Measurements from ENCODE around the gene ITM2C.

The ITM2C gene

DNA sequence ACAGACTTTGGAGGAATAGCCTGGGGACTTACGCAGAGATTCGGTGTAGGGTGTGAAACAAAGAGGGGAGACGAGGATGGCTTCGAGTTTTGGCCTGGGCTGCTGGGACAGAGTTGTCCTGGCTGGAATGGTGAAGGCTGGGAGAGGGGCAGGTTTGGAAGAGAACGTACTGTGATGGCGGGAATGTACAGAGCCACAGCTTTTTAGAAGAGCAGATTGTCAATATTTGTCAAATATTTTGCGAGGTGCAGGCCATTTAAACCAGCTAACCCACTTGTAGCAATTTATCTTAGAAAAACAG lies 14.4 kb upstream of the ITM2C start:
- DNase-seq (ENCODE audit: low read depth): no peak

DNA sequence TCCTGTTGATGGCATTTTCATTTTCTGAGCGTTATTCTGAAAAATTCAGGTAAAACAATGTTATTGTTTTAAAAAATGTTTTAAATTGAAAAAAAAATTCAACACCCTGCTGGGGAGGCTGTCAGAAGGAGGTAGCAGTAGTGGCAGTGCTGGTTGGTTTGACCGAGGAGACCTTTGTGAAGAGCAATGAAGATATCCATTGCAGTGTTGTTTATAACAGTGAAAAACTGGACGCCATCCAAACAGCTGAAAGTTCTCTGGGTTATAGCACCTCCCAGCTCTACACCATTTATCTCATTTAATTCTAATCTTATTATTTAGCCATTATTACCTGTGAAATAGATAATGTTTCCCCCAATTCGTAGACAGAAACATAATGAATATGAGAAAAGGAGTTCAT lies 12.6 kb upstream of the ITM2C start:
- no peak for DNase-seq (ENCODE audit: low read depth)

DNA sequence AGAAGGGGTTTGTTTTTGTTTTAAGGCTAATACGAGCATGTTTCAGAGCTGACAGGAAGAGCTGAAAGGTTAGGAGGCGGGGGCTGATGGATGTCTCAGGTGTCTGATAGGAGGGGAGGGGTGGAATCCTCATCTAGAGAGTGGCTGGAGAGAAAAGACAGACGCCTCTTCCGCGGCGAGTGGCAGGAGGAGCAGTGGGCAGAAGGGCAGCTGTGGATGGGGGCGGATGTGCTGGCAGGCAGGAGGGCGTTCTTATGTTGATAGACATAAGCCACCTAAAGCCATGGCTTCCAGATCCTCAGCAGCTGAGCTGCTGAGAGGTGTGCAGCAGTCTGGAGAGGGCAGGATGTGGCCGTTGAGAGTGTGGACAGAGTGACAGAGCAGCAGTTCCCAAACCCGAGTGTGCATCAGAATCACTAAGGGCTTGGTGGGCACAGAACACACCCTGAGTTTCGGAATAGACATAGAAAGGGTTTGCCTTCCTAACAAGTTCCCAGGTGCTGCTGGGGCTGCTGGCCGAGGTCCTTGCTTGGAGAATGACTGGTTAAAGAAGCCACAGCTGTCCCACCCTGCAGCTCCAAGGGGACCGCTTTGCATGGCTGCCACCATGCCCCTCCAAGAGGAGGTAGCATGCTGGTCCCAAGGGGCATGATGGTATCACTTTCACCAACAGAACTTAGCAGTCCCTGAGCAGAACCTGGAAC lies 3.0 kb upstream of the ITM2C start:
- no peak for DNase-seq (ENCODE audit: low read depth)

DNA sequence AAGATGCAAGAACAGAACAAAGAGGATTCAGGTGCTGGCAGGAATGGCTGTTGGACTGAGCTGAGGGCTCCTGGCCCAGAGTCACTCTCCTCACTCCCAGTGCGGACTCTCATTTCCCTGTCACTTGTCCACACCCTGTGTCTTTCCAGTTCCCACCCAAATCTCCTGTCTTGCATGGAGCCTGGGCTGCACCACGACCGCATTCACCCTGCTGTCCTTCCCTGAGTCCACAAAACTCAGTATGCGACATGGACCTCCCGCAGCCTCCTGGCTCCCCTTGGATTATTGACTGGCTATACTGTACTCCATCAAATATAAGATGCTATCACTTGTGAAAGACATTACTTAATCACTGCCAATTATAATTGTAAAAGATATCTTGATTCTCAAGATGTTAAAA lies 2.5 kb upstream of the ITM2C start:
- no peak for DNase-seq (ENCODE audit: low read depth)

- DNase-seq (ENCODE audit: low read depth): no peak
These were observed 1.7 kb upstream of the ITM2C start for GRCh38 chr2:230863031-230863430.

DNA sequence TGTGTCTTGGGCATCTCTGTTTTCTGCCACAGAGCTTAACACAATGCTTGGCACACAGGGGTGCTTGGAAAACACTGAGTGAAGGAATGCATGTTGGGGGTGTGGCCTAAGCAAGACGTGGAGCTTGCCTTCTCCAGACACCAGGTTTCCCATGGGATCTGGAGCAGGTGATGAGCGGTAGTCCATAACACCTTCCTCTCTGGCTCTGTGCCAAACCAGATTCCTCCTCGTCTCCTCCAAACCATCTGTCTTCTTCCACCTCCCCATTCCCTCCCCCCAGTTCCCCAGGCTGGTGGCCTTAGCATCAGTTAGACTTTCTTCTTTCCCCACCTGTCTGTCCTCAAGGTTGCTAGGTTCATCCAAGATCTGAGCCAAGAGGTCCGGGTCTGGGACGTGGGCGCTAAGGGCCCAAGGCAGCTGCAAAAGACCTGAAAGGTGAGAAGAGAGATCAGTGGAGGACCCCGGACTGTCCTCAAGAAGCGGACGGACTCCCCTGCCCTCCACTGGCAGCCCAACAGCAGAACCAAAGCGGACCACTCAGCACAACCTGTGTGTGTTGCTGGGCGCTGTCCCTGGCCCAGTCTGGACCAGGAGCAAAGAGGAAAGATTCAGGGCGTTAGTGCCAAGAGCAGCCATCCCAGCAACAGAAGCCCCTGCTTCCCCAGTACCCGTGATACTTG lies 1.2 kb upstream of the ITM2C start:
- no peak for DNase-seq (ENCODE audit: low read depth)

- no peak for DNase-seq (ENCODE audit: low read depth)
These were observed 579 bp upstream of the ITM2C start for GRCh38 chr2:230864122-230864604.

DNA sequence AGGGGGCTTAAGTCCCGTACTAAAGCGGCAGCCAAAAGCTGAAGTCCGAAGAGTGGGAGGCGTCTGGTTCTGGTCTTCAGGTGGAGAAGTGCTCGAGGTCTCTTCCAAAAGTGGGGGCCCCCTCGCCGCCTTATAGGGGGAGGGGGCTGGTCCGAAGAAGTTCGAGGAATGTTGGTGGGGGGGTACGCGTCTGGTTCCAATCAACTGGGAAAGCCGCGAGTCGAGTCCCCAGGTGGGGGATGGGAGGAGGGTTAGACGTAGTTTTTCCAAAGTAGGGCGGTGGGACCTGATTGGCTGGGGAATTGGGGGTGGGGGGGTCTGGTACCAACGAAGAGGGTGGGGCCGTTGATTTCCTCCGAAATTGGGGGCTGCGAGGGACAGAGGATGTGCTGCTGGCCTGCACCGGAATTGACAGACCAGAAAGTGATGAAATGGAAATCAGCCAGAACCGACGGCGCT lies 594 bp downstream of the ITM2C start:
- DNase-seq (ENCODE audit: low read depth): no peak

DNA sequence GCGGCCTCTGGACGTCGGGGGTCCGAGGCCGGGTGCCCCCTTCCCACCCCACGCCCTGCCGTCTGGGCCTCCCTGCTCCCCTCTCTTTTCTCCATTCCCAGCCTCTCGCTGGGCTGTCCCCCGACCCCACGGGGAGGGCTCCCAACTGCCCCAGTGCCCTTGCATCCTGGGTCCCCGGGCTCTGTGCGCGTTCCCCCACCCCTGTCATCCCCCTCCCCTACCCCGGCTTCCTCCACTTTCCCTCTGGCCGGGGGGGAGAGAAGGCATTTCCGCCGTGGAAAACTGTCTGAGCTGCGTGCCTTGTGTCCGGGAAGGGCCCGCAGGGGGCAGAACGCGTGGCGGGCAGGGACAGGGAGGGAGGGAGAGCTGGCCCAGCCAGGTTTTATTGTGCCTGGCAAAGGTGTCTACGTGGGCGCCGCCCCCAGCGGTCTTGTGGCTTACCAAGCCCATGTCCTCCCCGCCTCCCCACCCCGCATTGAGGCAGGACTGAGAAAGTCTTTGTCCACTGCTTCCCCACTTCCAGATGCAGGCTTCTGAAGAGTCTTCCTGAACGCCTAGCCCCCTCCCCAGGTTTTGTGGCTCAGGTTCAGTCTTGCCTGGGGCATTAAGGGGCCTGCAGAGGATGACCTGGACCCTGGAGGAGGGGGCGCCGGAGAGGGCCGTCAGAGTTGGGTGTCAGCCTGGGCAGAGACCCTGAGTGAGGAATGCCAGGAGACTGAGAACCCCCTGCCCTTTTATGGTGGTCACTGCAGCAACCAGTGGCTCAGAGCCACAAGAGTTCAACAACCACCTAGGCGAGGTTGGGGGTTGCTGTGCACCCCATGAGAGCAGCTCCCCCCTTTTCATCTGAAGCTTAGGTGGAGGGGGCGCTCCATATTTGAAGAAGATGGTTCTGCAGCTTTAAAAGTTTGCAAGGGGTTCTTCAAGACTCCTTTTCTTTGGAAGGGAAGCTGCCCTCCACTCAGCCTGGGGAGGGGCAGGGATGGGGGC lies 1.3 kb downstream of the ITM2C start:
- DNase-seq (ENCODE audit: low read depth): no peak

GRCh38 chr2:230866756-230867523 lies 2.2 kb downstream of the ITM2C start:
- DNase-seq (ENCODE audit: low read depth): no peak

DNA sequence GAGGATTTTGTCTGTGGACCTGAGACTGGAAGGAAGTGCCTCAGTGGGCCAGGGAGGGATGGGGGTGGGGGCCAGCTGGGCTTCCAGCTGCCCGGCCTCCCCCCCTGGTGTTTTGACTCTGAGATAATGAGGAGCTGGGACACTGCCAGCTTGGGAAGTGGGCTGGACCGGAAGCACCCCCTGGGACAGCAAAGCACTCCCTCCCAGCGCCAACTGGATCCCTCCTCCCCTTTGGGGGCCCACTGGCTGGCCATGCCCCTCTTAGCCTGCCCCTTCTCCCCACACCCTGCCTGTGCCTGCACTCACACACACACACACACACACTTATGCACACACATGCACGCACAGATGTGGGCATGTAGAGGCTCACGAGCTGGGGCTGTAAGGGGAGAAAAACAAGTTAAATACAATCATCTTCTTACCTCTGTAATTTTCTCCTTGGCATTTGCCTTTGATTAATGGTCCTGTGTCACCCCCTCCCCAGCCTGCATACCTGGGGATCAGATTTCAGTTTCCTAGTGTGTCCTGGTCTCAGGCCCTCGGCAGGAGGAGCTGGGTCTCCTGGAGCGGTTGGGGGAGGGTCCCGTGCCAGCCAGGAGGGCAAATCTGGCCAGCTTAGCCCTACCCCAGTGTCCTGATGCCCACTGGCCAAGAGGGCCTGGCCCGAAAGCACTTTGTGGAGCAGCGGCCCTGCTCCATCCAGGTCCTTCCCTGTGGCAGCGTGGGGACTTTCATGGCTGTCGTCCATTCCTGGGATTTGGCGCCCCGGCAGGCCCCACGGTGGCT lies 3.6 kb downstream of the ITM2C start:
- no peak for DNase-seq (ENCODE audit: low read depth)

- no peak for DNase-seq (ENCODE audit: low read depth)
These were observed 4.5 kb downstream of the ITM2C start for GRCh38 chr2:230868947-230869913.

GRCh38 chr2:230869914-230870543 lies 5.3 kb downstream of the ITM2C start:
- no peak for DNase-seq (ENCODE audit: low read depth)

DNA sequence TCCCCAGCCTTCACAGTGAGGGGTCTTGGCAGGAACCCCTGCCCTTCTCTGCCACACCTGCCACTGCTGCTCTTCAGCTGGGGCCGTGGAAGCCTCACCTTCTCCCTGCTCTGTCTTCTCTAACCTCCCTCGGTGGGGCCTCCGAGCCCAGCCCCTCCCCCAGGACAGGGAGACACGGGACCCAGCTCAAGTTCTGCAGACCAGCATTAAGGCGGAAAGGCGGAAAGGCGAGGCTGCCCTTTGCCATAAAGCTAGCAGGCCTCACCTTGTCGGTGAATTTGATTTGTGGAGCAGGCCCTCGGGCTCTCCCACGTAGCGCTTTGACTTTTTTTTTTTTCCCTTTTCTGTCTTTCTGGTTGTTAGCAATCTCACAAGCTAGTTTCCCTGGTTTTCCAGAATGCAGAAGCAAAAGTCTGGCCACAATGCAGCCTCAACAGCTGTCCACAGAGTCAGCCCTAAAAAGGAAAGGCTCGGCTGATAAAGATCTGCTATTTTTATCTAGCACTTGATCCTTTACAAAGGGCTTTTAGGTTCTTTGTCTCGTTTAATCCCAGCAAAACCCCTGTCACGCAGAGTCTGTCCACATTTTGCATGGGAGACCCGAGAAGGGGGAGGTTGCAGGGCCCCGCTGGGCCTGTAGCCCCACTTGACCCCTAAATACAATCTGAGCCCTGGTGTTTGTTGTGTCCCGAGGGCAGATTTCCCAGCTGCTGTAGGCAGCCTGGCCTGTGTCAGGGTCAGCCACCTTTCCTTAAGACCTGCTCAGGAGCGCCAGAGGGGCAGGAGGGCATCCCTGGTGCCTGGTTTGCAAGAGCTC lies 6.0 kb downstream of the ITM2C start:
- no peak for DNase-seq (ENCODE audit: low read depth)

DNA sequence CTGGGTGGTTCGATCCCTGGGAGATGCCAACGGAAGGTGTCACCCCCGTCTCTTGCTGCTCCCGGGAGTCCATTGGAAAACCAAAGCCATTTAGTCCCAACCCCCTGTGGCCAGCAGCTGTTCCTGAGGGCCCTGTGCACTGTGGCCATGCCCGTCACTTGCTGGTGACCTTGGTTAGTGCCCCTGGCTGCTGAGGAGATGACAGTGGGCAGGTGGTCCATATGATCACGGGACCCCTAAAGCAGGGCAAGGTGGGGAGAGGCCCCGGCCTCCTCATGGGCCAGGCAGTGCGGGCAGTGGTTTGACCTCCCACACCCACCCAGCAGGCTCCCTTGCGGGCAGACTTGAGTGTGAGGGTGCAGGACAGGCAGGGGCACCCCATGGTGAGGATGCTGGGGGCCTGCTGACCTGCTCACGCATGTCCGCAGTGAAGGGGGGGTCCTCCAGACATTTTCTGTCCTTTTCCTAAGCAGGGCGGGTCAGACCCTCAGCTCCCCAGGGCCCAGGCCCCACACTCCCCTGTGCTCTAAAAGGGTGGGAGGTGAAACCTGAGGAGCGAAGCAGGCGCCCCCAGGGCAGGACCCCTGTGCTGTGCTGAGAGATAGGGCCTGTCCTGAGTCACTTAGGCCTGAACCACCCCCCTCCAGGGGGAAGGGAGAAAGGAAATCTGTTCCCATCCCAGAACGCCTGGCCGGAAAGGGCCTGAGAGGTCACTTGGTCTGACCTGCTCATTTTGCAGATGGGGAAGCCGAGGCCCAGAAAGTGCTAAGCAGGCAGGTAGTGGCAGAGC lies 6.8 kb downstream of the ITM2C start:
- DNase-seq (ENCODE audit: low read depth): no peak

DNA sequence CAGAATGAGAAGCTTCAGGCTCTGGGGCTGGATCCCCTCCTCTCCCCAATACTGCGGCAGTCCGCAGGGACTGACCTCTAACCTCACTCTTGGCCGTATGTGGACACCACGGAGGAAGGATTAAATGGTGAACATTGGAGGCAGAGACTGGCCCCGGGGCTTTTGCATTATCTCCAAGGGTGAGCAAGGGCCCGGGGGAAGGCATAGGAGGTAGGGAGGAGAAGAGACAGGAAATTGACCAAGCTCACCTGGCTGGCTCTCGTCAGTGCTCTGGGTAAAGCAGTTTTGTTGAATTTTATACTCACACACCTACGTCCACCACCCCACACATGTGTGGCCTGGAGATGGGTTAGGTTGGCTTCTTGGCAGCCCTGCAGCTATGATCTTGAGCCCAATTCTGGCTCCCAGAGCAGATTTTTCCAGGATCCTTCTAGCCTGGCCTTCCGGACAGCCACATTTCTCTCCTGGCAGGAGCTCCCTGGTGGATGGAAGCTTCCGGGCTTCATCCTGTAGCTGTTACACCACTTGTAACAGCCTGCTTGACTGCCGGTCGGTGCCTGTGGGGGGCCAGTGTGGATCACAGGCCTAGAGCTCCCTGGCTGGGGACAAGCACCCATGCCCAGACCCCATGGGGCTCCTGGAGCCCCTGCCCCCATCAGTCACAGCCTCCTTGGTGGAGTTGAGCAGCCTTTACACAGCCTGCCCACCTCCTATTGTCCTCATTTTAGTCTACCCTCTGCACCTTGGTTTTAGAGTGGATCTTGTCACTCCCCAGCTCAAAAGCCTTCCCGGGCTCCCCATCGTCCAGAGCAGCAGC lies 7.6 kb downstream of the ITM2C start:
- no peak for DNase-seq (ENCODE audit: low read depth)

Measured in HS-27A (cell line).